ENCODE results near the gene GLIPR1L2.

The GLIPR1L2 gene

DNA sequence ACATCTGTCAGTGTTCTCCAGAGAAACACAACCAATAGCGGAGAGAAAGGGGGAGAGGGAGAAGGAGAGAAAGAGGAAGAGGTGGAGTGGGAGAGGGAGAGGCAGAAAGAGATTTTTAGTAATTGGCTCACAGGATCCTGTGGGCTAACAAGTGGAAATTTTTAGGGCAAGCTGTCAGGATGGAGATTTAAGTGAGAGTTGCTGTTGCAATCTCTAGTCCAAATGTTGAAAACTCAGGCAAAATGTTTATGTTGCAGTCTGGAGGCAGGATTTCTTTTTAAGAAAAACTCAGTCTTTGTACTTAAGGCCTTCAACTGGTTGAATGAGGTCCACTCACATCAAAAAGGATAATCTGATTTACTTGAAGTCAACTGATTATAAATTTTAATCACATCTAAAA, 12.5 kb upstream of the GLIPR1L2 start:
- H3K27ac ChIP-seq (ENCODE audit: low read depth, low read length): no peak overlapping the region
- no peak overlapping the region for H3K4me3 ChIP-seq (ENCODE audit: low read depth in 1 of 2, low read length in 2 of 2)
- no peak overlapping the region for H3K9ac ChIP-seq (ENCODE audit: low read length)
- H3K27me3 ChIP-seq (ENCODE audit: control insufficient read depth in 1 of 2, insufficient read depth in 2 of 2, low read length in 2 of 2): no peaks in the 10 kb centered on the region
- no peaks in the 10 kb centered on the region for H3K9me3 ChIP-seq (ENCODE audit: low read length)
- peaks cover 6% of the 10 kb centered on the region for H3K4me1 ChIP-seq (ENCODE audit: insufficient read depth, low read length)
- H3K36me3 ChIP-seq (ENCODE audit: insufficient read depth, low read length): no peaks in the 10 kb centered on the region

DNA sequence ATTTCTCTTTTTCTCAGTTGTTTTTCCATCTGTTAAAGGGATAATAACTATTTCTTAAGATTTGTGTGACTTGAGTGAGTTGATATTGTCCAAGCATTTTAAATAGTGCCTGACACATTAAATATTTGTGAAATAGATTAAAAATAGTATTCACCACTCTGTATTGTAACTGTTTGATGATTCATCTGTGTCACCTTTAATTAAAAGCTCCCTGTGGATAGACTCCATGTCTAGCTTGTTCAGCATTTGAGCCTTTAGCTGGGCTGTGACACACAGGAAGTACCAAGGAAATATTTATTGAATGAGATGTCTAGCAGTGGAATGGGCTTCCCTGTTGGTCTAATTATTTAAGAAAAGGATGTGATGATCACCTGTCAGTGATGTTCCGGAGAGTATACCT, 1.8 kb upstream of the GLIPR1L2 start:
- no peak overlapping the region for H3K27ac ChIP-seq (ENCODE audit: low read depth, low read length)
- peaks cover 23% of the 10 kb centered on the region for H3K4me1 ChIP-seq (ENCODE audit: insufficient read depth, low read length)
- no peak overlapping the region for H3K9ac ChIP-seq (ENCODE audit: low read length)
- no peaks in the 10 kb centered on the region for H3K36me3 ChIP-seq (ENCODE audit: insufficient read depth, low read length)
- no peaks in the 10 kb centered on the region for H3K27me3 ChIP-seq (ENCODE audit: control insufficient read depth in 1 of 2, insufficient read depth in 2 of 2, low read length in 2 of 2)
- no peaks in the 10 kb centered on the region for H3K9me3 ChIP-seq (ENCODE audit: low read length)
- peak overlapping the region in 1 of 2 donors; percentile 78 for H3K4me3 ChIP-seq (ENCODE audit: low read depth in 1 of 2, low read length in 2 of 2)

DNA sequence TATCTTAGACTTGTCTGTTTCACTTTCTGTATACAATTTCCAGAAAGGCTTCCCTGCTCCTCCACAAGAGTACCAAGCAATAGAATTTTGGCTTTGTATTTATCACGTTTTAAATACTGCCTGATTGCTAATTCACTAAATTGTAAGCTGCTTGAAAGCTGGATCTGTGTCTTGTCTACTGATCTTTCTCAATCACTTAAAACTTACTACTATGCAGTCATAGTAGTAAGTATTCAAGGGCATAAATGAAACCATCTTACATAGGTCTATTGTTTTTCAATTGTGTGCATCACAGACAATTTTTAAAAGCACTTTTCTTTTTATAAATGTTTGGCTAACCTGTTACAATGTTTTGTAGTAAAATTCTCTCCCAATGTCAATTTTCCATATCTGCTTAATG, 1.2 kb upstream of the GLIPR1L2 start:
- peaks cover 23% of the 10 kb centered on the region for H3K4me1 ChIP-seq (ENCODE audit: insufficient read depth, low read length)
- H3K27ac ChIP-seq (ENCODE audit: low read depth, low read length): no peak overlapping the region
- H3K36me3 ChIP-seq (ENCODE audit: insufficient read depth, low read length): no peaks in the 10 kb centered on the region
- no peaks in the 10 kb centered on the region for H3K9me3 ChIP-seq (ENCODE audit: low read length)
- H3K27me3 ChIP-seq (ENCODE audit: control insufficient read depth in 1 of 2, insufficient read depth in 2 of 2, low read length in 2 of 2): no peaks in the 10 kb centered on the region
- peak overlapping the region; percentile 41 for H3K9ac ChIP-seq (ENCODE audit: low read length)
- peak overlapping the region in 1 of 2 donors; percentile 78 for H3K4me3 ChIP-seq (ENCODE audit: low read depth in 1 of 2, low read length in 2 of 2)

GRCh38 chr12:75390156-75390898, 562 bp upstream of the GLIPR1L2 start:
- Histone ChIP-seq H3K9ac (ENCODE audit: low read length) (peak overlapping the region; percentile 41), H3K27ac (ENCODE audit: low read depth, low read length) (peak overlapping the region; percentile 87), H3K4me3 (ENCODE audit: low read depth in 1 of 2, low read length in 2 of 2) (peak overlapping the region; percentile 78 to 83), H3K9me3 (ENCODE audit: low read length) (no peaks in the 10 kb centered on the region), H3K36me3 (ENCODE audit: insufficient read depth, low read length) (no peaks in the 10 kb centered on the region), H3K27me3 (ENCODE audit: control insufficient read depth in 1 of 2, insufficient read depth in 2 of 2, low read length in 2 of 2) (no peaks in the 10 kb centered on the region), H3K4me1 (ENCODE audit: insufficient read depth, low read length) (peaks cover 23% of the 10 kb centered on the region)

DNA sequence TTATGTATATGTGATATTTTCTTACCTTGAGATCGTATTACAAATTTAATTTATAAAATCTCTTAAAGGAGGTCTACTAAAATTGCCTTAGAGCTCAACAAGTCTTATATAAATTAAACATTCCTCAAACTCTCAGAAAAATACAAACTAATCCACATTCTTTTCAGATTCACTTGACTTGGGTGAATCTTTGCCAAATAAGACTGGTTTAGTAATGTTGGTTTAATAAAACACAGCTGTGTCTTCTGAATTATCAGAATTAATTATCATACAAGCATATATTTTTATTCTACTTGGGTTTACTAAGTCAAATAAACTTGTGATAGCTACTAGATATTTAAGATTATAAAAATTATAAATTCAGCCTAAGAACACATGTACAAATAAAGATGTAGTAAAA, 13.3 kb downstream of the GLIPR1L2 start:
- H3K4me3 ChIP-seq (ENCODE audit: low read depth in 1 of 2, low read length in 2 of 2): no peak overlapping the region
- no peaks in the 10 kb centered on the region for H3K36me3 ChIP-seq (ENCODE audit: insufficient read depth, low read length)
- H3K27ac ChIP-seq (ENCODE audit: low read depth, low read length): no peak overlapping the region
- H3K9ac ChIP-seq (ENCODE audit: low read length): no peak overlapping the region
- H3K4me1 ChIP-seq (ENCODE audit: insufficient read depth, low read length): no peaks in the 10 kb centered on the region
- H3K27me3 ChIP-seq (ENCODE audit: control insufficient read depth in 1 of 2, insufficient read depth in 2 of 2, low read length in 2 of 2): no peaks in the 10 kb centered on the region
- H3K9me3 ChIP-seq (ENCODE audit: low read length): no peaks in the 10 kb centered on the region

DNA sequence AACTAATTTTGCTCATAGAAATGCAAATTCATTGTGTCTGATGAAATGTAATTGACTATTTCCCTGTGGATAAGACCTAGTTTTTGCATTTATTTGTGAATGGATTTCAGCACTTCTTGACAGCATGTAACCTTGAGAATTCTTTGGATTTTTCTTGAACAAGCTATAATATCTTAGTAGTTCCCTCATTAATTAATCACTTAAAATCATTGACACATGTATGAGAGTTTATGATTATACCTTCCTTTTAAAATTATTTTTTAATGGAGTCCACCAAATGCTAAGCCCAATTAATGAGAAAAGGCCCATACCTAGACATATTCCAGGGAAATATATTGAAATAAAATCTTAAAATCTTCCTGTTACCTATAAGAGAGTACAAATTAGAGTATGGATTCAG, 16.8 kb downstream of the GLIPR1L2 start:
- no peak overlapping the region for H3K27ac ChIP-seq (ENCODE audit: low read depth, low read length)
- H3K9me3 ChIP-seq (ENCODE audit: low read length): no peaks in the 10 kb centered on the region
- no peaks in the 10 kb centered on the region for H3K27me3 ChIP-seq (ENCODE audit: control insufficient read depth in 1 of 2, insufficient read depth in 2 of 2, low read length in 2 of 2)
- no peaks in the 10 kb centered on the region for H3K36me3 ChIP-seq (ENCODE audit: insufficient read depth, low read length)
- H3K4me3 ChIP-seq (ENCODE audit: low read depth in 1 of 2, low read length in 2 of 2): no peak overlapping the region
- no peaks in the 10 kb centered on the region for H3K4me1 ChIP-seq (ENCODE audit: insufficient read depth, low read length)
- H3K9ac ChIP-seq (ENCODE audit: low read length): no peak overlapping the region

DNA sequence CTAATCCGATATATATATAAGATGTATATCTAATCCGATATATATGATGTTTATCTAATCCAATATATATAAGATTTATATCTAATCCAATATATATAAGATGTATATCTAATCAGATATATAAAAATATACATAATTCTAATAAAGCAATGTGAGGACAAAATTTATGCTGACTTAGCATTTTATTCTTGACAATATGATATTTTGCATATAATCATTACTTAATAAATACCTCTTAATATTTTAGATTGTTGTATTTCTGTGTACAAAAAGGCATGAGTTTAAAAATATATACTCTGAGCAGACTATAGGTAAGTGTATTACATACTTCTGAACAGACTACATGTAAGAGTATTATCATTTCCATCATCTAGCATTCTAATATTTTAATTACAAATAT, 18.9 kb downstream of the GLIPR1L2 start:
- Histone ChIP-seq H3K27ac (ENCODE audit: low read depth, low read length) (no peak overlapping the region), H3K4me3 (ENCODE audit: low read depth in 1 of 2, low read length in 2 of 2) (no peak overlapping the region), H3K36me3 (ENCODE audit: insufficient read depth, low read length) (no peaks in the 10 kb centered on the region), H3K4me1 (ENCODE audit: insufficient read depth, low read length) (no peaks in the 10 kb centered on the region), H3K9me3 (ENCODE audit: low read length) (no peaks in the 10 kb centered on the region), H3K9ac (ENCODE audit: low read length) (no peak overlapping the region), H3K27me3 (ENCODE audit: control insufficient read depth in 1 of 2, insufficient read depth in 2 of 2, low read length in 2 of 2) (no peaks in the 10 kb centered on the region)

- no peak overlapping the region for H3K27ac ChIP-seq (ENCODE audit: low read depth, low read length)
- no peaks in the 10 kb centered on the region for H3K9me3 ChIP-seq (ENCODE audit: low read length)
- no peaks in the 10 kb centered on the region for H3K4me1 ChIP-seq (ENCODE audit: insufficient read depth, low read length)
- no peak overlapping the region for H3K9ac ChIP-seq (ENCODE audit: low read length)
- H3K27me3 ChIP-seq (ENCODE audit: control insufficient read depth in 1 of 2, insufficient read depth in 2 of 2, low read length in 2 of 2): no peaks in the 10 kb centered on the region
- no peak overlapping the region for H3K4me3 ChIP-seq (ENCODE audit: low read depth in 1 of 2, low read length in 2 of 2)
- H3K36me3 ChIP-seq (ENCODE audit: insufficient read depth, low read length): no peaks in the 10 kb centered on the region
Measured at GRCh38 chr12:75414671-75415070, 23.8 kb downstream of the GLIPR1L2 start.

GRCh38 chr12:75419841-75420240, 29.0 kb downstream of the GLIPR1L2 start:
- no peaks in the 10 kb centered on the region for H3K4me1 ChIP-seq (ENCODE audit: insufficient read depth, low read length)
- H3K9me3 ChIP-seq (ENCODE audit: low read length): no peaks in the 10 kb centered on the region
- no peaks in the 10 kb centered on the region for H3K36me3 ChIP-seq (ENCODE audit: insufficient read depth, low read length)
- no peaks in the 10 kb centered on the region for H3K27me3 ChIP-seq (ENCODE audit: control insufficient read depth in 1 of 2, insufficient read depth in 2 of 2, low read length in 2 of 2)
- no peak overlapping the region for H3K27ac ChIP-seq (ENCODE audit: low read depth, low read length)
- no peak overlapping the region for H3K4me3 ChIP-seq (ENCODE audit: low read depth in 1 of 2, low read length in 2 of 2)
- H3K9ac ChIP-seq (ENCODE audit: low read length): no peak overlapping the region

DNA sequence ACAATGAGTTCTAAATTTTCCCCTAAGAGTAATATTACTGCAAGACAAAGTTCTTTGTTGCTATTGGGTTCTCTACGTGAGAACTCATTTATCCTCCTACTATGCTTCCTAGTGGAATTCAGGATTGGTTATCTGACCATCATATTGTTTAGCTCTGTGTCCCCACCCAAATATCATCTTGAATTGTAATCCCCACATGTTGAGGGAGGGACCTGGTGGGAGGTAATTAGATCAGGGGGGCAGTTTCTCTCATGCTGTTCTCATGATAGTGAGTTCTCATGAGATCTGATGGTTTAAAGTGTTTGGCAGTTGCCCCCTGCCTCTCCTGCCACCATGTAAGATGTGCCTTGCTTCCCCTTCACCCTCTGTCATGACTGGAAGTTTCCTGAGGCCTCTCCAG, 36.6 kb downstream of the GLIPR1L2 start:
- Histone ChIP-seq H3K4me1 (ENCODE audit: insufficient read depth, low read length) (no peaks in the 10 kb centered on the region), H3K27me3 (ENCODE audit: control insufficient read depth in 1 of 2, insufficient read depth in 2 of 2, low read length in 2 of 2) (no peaks in the 10 kb centered on the region), H3K36me3 (ENCODE audit: insufficient read depth, low read length) (no peaks in the 10 kb centered on the region), H3K9ac (ENCODE audit: low read length) (no peak overlapping the region), H3K27ac (ENCODE audit: low read depth, low read length) (no peak overlapping the region), H3K4me3 (ENCODE audit: low read depth in 1 of 2, low read length in 2 of 2) (no peak overlapping the region), H3K9me3 (ENCODE audit: low read length) (no peaks in the 10 kb centered on the region)

DNA sequence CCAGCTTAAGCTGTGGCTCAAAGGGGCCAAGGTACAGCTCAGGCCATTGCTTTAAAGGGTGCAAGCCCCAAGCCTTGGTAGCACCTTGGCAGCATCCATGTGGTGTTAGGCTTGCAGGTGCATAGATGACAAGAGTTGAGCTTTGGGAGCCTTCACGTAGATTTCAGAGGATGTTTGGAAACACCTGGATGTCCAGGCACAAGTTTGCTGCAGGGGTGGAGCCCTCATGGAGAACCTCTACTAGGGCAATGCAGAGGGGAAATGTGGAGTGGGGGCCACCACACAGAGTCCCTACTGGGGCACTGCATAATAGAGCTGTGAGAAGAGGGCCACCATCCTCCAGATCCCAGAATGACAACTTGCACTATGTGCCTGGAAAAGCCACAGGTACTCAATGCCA, 37.9 kb downstream of the GLIPR1L2 start:
- Histone ChIP-seq H3K27me3 (ENCODE audit: control insufficient read depth in 1 of 2, insufficient read depth in 2 of 2, low read length in 2 of 2) (no peaks in the 10 kb centered on the region), H3K9me3 (ENCODE audit: low read length) (no peaks in the 10 kb centered on the region), H3K9ac (ENCODE audit: low read length) (no peak overlapping the region), H3K27ac (ENCODE audit: low read depth, low read length) (no peak overlapping the region), H3K4me1 (ENCODE audit: insufficient read depth, low read length) (no peaks in the 10 kb centered on the region), H3K4me3 (ENCODE audit: low read depth in 1 of 2, low read length in 2 of 2) (no peak overlapping the region), H3K36me3 (ENCODE audit: insufficient read depth, low read length) (no peaks in the 10 kb centered on the region)

DNA sequence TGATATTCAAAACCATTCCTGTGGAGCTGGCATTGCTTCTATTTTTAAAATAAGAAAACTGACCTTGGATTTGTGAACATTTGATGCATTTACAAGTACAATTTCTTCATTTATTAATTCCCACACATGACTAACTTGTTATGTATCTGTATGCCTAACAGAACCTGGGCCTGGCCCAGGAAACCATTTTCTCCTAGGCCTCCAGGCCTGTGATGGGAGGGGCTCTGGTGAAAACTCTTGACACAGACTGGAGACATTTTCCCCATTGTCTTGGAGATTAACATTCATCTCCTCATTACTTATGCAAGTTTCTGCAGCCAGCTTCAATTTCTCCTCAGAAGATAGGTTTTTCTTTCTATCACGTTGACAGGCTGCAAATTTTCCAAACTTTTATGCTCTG, 42.0 kb downstream of the GLIPR1L2 start:
- Histone ChIP-seq H3K4me3 (ENCODE audit: low read depth in 1 of 2, low read length in 2 of 2) (no peak overlapping the region), H3K36me3 (ENCODE audit: insufficient read depth, low read length) (no peaks in the 10 kb centered on the region), H3K9ac (ENCODE audit: low read length) (no peak overlapping the region), H3K27ac (ENCODE audit: low read depth, low read length) (no peak overlapping the region), H3K9me3 (ENCODE audit: low read length) (peaks cover 5% of the 10 kb centered on the region), H3K4me1 (ENCODE audit: insufficient read depth, low read length) (no peaks in the 10 kb centered on the region), H3K27me3 (ENCODE audit: control insufficient read depth in 1 of 2, insufficient read depth in 2 of 2, low read length in 2 of 2) (no peaks in the 10 kb centered on the region)

Measured in muscle layer of colon (tissue), 2 donors.